Right renal cortex interstitium (tissue), 3 donors: ENCODE measurements around the gene NEDD9. TPM values are rescaled to one million over a fixed set of nuclear protein-coding genes. Genes with fewer than 3 reads are reported as not detected.

Experiments
- DNase-seq, 3 donors: peaks; one replicate each; pipeline ENCODE4 v3.0.0-alpha.2; 2013; ENCODE audit warnings: low read depth in 3 of 3, low spot score in 2 of 3
- polyA plus RNA-seq, 3 donors: library from polyadenylated mRNA; unstranded; fragments of 120-200 nt; gene quantifications; one replicate each; pipeline ENCODE4 v1.2.1, GENCODE V29; 2013; ENCODE audit not compliant: insufficient read length in 3 of 3

The NEDD9 gene
- polyA plus RNA-seq, 3 donors = 58.3 to 79.1 (median 73.5) TPM

DNA sequence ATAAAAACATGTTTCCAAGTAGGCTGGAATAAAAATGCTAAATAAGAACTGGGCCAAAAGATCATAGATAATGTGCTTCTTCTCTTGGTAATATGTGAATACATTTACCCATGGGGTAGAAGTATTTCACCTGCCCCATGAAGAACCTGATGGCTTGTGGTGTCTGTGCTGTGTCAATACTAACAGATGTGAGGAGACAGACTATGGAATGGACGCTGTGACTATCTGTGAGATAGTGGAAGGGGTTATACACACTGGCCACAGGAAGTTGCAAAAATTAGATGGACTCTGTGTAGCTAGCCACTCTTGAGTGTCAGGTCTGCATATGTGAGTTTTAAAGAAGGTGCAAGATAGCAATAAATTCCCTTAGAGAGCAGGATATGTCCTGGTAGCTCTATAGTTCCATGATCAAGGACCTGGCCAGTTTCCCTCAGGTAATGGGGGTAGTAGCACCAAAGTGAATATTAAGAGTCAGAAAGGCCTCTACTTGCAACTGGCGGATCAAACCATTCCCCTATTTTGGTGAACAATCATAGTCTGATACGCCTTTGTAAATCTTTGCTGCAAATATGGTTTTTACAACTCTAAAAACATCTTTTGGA, 48.6 kb downstream of the NEDD9 start:
- DNase-seq = no peak

GRCh38 chr6:11181478-11182136, 50.9 kb downstream of the NEDD9 start:
- no peak for DNase-seq

DNA sequence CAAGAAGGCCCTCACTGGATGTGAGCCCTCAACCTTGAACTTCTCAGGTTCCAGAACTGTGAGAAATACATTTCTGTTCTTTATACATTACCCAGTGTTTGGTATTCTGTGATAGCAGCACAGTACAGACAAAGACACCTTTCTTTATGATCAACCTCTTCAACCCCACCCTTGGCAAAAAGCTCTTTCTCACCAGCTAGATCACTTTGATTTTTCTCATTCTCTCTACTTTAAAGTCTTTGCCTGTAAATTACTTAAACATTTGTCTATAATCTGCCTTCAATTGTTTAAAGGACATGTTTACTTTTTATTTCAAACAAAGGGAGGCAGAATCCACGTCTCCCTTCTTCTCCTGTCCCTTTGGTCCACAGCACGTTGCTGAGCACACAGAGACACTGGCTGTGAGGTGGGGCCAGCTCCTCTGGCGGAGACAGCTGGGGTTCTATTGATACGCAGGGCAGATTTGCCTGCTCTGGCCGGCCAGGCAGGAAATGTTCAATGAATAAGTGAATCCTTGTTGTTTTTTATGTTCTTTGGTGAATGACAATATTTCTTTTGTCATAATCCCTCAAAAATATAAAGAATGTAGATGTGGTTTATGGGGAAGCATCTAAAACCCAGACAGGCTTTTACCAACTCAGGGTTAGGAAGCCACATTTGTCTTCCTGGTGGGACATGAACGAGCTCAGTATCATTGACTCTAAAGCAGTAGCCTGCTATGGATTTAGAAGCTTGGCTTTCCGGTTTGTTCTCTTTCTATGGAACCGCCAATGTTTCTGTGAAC, 52.9 kb downstream of the NEDD9 start:
- DNase-seq = no peak

DNA sequence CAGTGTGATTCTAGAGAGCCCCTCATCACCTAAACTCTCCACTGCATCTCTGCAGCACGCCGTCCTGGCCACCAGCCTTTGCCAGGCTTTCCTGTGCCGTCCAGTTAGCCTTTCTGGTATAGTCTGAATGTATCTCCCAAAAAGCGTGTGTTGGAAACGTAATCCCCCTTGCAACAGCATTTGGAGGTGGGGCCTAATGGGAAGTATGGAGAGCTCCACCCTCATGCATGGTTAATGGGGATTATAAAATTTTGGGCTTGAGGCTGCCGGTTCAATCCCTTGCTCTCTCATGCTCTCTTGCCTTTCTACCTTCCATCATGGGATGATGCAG, 53.4 kb downstream of the NEDD9 start:
- no peak for DNase-seq

DNA sequence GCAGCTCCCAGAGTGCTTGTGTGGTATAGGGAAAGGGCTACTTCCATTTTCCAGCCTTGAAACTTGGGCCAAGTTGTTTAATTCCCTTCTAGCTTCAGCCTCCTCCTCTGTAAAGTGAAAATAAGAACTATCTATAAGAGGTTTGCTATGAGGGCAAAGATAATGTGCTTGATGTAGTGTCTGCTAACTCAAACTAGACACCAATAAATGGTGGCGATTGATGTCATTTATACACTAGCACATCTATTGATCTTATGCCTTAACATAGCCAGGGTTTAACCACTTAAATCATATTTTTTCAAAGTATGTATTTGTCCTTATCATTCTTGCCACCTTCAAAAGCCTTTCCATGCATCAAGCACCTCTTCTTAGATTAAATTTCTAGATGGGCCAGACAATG, 55.2 kb downstream of the NEDD9 start:
- DNase-seq = no peak

DNA sequence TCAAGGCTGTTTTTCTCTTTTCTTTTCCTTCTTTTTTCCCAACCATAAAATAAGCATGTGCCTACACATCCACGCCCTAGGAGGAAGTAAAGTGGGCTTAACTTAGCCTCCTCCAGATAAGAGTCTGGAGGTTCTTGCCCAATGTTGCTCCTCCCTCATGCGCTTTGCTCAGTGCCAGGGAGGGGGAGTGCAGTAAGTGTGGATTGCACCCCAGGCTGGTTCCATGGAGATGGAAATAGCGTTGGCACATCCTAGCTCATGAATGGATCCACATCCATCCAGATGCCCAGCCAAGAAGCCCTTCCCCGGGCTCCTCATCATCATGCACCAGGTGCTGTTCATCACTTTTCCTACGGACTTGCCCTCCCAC, 58.2 kb downstream of the NEDD9 start:
- DNase-seq = no peak

GRCh38 chr6:11172501-11173327, 59.8 kb downstream of the NEDD9 start:
- DNase-seq = peak in 2 of 3 donors; percentile 47 to 56

DNA sequence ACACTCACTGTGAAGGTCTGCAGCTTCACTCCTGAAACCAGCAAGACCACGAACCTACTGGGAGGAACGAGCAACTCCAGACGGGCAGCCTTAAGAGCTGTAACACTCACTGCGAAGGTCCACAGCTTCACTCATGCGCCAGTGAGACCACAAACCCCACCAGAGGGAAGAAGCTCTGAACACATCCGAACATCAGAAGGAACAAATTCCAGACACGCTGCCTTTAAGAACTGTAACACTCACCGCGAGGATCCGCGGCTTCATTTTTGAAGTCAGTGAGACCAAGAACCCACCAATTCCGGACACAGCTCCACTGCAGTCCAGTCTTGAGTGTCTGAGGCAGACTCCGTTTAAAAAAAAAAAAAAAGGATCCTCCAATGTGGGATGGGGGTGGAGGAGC, 60.5 kb downstream of the NEDD9 start:
- no peak for DNase-seq

GRCh38 chr6:11168091-11168635, 64.3 kb downstream of the NEDD9 start:
- no peak for DNase-seq

- DNase-seq = no peak
These were observed 65.5 kb downstream of the NEDD9 start for GRCh38 chr6:11166948-11167347.

GRCh38 chr6:11164717-11165646, 67.5 kb downstream of the NEDD9 start:
- DNase-seq = no peak

DNA sequence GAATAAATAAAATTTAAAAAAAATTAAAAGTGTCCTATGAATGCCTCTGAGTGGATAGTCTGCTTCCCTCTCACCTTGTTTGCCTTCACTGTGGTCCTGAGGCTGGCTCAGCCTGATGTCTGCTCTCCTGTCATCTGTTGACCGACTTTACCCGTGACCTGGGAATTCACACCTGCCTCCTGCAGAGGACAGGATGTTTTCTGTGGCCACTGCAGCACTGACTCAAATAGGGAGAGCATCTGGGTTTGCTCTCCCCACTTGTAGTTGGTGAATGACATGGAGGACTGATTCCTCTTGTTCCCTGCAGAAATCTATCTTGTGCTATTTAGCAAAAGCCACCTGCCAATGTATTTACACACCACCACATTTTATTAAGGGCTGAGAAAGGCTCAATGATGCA, 68.5 kb downstream of the NEDD9 start:
- DNase-seq = no peak

GRCh38 chr6:11162262-11162661, 70.2 kb downstream of the NEDD9 start:
- DNase-seq = no peak

DNA sequence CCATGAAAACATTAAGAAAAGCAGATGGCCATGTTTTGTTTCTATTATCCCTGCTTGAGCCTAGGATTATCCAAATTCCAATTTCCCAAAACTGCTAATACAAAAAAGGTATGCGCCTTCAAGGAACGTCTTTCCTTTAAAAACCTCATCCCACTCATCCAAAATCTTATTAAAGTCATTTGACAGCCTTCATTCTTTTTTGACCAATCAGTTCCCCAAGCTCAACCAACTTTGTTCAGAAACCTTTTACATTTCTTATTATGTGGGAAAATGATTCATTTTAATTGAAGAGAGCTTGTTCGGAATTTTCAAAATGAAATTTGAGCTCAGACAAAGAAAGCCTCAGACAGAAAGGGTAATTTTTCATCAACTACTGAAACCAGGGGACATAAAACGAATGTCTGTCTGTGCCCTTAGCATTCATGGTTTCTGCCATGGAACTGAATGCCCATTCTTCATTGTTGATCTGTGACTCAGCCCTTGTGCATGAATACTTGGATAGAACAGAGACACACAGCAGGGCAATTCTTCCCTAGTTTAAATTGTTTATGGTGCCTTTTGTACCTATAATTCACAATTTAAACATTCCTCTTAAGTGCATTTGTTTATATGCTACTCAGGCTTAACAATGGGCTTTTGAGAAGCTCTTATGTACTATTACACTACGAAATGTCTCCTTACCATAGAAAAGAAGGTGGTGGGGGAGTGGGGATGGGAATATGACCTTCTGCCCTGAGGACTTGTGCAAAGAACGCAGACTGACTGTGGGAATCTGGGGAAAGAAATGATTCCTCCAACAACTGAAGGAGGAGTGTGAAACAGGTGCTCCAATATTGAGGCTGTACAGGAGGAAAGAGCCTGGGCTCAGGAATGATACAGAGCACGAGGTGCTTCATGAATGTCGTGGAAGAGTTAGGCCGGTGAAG, 71.2 kb downstream of the NEDD9 start:
- DNase-seq = no peak

DNA sequence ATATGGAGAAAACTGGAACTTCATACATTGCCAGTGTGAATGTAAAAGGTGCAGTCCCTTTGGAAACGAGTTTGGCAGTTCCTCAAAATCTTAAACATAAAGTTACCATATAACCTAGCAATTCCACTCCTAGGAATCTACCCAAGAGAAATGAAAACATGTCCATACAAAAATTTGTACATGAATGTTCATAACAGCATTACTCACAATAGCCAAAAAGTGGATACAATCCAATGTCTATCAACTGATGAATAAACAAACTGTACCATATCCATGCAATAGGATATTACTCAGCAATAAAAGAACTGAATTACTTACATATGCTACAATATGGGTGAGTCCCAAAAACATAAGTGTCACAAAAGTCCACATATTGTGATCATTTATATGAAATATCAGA, 72.3 kb downstream of the NEDD9 start:
- DNase-seq = no peak

- no peak for DNase-seq
These were observed 76.9 kb downstream of the NEDD9 start for GRCh38 chr6:11155589-11155988.

GRCh38 chr6:11153447-11153846, 79.0 kb downstream of the NEDD9 start:
- no peak for DNase-seq

DNA sequence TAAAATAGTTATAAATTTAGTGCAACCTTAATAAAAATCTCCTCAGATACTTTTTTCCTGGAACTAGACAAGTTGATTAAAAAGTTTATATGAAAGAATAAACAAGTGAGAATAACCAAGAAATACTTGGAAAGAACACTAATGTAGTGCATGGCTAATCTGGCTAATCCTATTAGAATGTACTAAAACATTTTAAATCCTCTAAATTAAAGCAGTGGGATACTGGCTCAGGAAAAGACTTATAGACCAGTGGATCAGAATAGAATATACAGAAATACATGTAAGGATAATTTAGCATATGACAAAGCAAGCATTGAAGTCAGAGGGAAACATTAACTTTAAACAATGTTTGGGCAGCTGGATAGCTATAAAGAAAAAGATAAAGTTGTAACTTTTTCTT, 79.9 kb downstream of the NEDD9 start:
- DNase-seq = no peak

DNA sequence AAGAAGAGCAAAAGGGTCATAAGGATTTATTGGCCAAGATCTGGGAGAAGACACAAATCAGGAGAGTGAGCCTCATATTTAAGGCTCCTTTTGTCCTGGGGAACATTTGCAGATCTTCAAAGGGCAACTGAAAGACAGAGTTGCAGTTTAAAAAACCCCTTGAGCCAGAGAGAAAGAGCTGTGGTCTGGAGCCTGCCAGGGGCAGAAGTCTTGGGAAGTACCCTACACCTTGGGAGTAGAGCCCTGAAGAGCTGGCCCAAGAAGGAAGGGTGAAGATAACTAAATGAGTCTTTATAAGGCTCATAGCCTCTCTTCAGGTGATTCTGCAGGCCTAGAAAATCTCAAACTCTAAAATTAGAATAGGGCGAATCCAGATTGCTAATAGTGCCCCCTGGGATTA, 81.0 kb downstream of the NEDD9 start:
- DNase-seq = no peak
